SJSA1 (cell line): ENCODE results near the gene TMEM187. TPM values are rescaled to one million over a fixed set of nuclear protein-coding genes. Genes with fewer than 3 reads are reported as not detected.

Experiments
- DNase-seq, 2 experiments: peaks; one replicate each; pipeline ENCODE4 v3.0.0-alpha.2; 2015 to 2020; ENCODE audit warnings: low spot score in 2 of 2, low read depth in 1 of 2
- H3K27ac ChIP-seq: fragments of 250-450 bp; sonication (Bioruptor Pico); 2 replicates; pipeline ENCODE4 v1.5.1; 2020; ENCODE audit warnings: mild to moderate bottlenecking, moderate library complexity
- H3K27me3 ChIP-seq: fragments of 250-450 bp; sonication (Bioruptor Pico); replicated peaks from 2 replicates; pipeline ENCODE4 v1.5.1; 2020; ENCODE audit warnings: mild to moderate bottlenecking, moderate library complexity
- H3K36me3 ChIP-seq: fragments of 250-450 bp; sonication (Bioruptor Pico); 2 replicates; pipeline ENCODE4 v1.5.1; 2020; ENCODE audit warnings: mild to moderate bottlenecking
- H3K4me1 ChIP-seq: fragments of 250-450 bp; sonication (Bioruptor Pico); replicated peaks from 2 replicates; pipeline ENCODE4 v1.6.1; 2021; ENCODE audit warnings: mild to moderate bottlenecking
- H3K4me3 ChIP-seq: fragments of 250-450 bp; sonication (Bioruptor Pico); 2 replicates; pipeline ENCODE4 v1.5.1; 2020; ENCODE audit warnings: mild to moderate bottlenecking
- H3K9me3 ChIP-seq: fragments of 250-450 bp; sonication (Bioruptor Pico); replicated peaks from 2 replicates; pipeline ENCODE4 v1.5.1; 2020; ENCODE audit warnings: mild to moderate bottlenecking
- total RNA-seq: library from RNA; depleted of rRNA; stranded (reverse); fragments of >200 nt; shearing (Covaris generic); gene quantifications from 2 replicates; pipeline ENCODE4 v1.2.3, GENCODE V29; 2014

TMEM187 gene
- total RNA-seq, 1 experiment from 2014 or later = 1.1 TPM

DNA sequence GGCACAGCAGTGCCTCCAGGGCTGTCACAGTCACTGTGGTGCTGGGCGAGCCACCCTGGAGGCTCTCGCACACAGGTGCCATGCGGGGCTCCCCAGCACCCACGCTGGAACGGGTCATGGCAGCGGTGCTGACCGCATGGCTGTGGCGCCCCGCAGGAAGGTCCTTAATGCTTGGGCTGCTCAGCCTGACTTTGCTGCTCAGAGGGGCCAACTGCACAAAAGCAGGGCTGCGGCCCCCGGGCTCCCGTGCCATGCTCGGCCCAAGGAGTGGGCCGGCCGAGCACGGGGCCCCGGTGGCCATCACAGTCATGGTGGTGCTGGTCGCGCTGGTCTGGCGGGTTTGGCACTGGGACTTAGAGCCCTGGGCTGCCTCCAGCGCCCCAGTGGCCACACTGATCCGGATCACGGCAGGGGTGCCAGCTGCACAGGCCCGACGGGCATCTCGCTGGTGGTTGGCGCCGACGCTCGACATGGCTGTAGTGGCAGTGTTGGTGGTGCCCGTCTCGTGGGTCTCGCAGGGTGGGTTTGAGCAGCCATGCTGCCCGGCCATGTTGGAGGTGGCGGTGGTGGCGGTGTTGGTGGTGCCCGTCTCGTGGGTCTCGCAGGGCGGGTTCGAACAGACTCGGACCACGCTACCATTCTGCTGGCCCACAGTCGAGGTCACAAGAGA, 17.9 kb upstream of the TMEM187 start:
- DNase-seq = no peak
- no peaks in the 10 kb centered on the region for H3K27me3 ChIP-seq
- H3K4me1 ChIP-seq = peaks cover 3% of the 10 kb centered on the region
- peaks cover 97% of the 10 kb centered on the region for H3K36me3 ChIP-seq
- H3K9me3 ChIP-seq = no peaks in the 10 kb centered on the region
- H3K27ac ChIP-seq = no peak overlapping the region
- no peak overlapping the region for H3K4me3 ChIP-seq

DNA sequence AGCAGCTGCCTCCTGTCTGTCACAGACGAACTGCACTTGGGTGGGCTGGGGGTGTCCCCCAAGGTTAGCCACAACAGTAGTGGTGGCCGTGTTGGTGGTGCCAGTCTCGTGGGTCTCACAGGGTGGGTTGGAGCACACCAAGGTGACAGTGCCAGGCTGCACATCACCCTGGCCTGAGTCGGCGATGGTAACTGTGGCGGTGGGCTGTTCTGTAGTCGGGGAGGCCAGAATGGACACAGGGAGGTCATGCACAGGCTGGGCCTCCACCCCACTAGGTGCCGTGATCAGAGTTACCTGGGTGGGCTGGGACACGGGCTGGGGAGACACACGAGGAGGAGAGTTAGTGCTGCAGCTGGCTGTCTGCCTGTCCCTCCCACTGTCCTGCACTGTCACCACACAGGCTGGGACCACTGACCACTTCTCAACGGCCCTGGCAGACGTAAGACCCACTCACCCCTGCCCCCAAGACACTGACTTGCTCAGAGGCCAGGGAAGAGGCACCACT, 17.3 kb upstream of the TMEM187 start:
- no peak for DNase-seq
- Histone ChIP-seq H3K36me3 (peaks cover 97% of the 10 kb centered on the region), H3K27me3 (no peaks in the 10 kb centered on the region), H3K4me3 (no peak overlapping the region), H3K9me3 (no peaks in the 10 kb centered on the region), H3K27ac (no peak overlapping the region), H3K4me1 (peaks cover 3% of the 10 kb centered on the region)

DNA sequence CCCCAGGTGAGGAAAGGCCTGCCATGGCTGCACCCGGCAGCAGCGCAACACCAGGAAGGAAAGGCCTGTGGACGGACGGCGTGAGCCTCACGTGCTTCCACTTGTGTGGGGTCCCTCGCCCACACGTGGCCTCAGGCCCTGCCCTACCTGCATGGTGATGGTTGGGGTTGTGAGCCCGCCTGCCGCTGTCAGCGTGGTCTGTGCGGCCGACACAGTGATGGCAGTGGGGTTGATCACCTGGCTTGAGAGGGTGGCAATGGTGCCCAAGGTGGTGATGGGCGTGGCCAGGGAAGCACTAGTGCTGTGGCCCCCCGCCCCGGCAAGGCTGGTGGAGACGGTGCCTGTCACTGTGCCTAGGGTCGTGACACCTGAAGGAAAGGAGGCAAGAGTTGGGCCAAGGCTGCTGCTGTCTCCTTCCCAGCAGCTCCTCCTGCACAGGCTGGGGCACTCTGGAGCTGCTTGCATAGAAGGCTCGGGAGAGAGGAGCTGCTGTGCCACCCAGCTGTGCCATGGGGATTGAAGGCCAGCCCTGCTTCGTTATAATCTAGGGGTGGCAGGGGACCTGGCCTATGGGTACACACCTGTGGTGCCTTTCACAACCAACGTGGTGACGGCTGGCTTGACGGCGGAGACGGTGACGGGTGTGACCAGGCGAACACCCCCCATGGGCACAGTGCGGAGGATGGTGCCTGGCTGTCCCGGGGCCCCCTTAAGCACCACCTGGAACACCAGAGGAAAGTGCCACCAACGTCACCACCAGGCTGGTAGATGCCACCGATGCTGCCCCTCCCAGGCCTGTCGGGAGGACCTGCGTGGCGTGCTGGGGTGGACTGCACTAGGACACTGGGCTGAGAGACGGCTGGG, 16.3 kb upstream of the TMEM187 start:
- peaks cover 94% of the 10 kb centered on the region for H3K36me3 ChIP-seq
- no peak overlapping the region for H3K4me3 ChIP-seq
- no peaks in the 10 kb centered on the region for H3K9me3 ChIP-seq
- no peaks in the 10 kb centered on the region for H3K27me3 ChIP-seq
- DNase-seq = no peak
- no peak overlapping the region for H3K27ac ChIP-seq
- H3K4me1 ChIP-seq = peaks cover 3% of the 10 kb centered on the region

DNA sequence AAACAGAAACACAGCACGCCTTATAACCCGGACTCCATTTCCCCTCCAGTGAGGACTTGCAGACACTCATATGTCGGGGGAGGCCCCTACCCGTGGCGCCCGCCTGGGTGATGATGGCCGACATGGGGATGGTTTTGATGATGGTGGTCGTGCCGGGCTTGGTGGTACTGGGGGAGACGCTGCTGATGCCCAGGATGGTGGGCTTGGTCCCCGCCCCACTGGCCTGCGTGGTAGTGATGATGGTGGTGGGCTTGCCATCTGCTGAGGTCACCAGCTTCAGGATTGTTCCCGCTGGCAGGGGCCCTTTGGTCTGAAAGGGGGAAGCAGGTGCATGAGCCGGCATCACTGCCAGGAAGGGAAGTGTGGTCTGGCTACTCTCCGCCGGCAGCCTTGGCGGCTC, 15.3 kb upstream of the TMEM187 start:
- no peak overlapping the region for H3K27ac ChIP-seq
- no peaks in the 10 kb centered on the region for H3K9me3 ChIP-seq
- H3K4me3 ChIP-seq = no peak overlapping the region
- DNase-seq = no peak
- no peaks in the 10 kb centered on the region for H3K27me3 ChIP-seq
- H3K36me3 ChIP-seq = peaks cover 94% of the 10 kb centered on the region
- peaks cover 3% of the 10 kb centered on the region for H3K4me1 ChIP-seq

DNA sequence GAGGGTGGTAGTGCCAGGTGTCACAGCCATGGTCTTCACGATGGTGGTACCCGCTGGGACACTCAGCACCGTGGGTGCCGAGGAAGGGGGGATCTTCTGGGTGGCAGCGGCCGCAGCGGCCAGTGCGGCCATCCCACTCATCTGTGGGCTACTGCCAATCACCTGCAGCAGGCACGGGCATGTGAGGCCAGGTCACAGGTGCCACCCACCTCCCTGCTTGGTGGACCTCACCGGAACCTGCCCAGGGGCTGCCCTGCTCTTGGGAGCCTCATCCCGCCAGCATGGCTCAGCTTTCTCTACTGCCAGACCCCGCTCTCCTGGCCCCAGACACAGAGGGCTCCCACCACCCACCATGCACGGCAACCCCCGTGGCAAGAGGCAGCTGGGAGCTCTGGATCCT, 13.9 kb upstream of the TMEM187 start:
- DNase-seq = no peak
- Histone ChIP-seq H3K9me3 (no peaks in the 10 kb centered on the region), H3K4me1 (no peaks in the 10 kb centered on the region; the same call in 1 of the 2 replicates), H3K27ac (no peak overlapping the region), H3K36me3 (peaks cover 94% of the 10 kb centered on the region), H3K27me3 (no peaks in the 10 kb centered on the region), H3K4me3 (no peak overlapping the region)

DNA sequence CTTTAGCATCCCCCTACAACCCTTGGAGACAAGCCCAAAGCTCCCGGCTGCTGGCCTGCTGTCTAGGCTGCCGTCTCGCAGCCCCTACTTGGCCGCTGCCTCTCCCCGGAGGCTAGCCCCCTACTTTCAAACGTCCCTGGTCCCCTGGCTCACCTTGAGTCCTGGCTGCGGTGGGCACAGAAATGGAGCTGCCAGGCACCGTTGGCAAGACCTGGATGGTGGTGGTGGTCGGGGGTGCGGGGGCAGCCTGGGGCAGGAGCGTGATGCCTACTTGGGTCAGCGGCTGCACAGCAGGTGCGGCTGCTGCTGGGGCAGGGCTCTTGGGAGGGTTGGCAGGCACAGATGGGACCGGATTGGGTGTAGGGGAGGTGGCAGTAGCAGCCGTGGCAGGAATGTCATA, 12.9 kb upstream of the TMEM187 start:
- DNase-seq = no peak
- Histone ChIP-seq H3K27me3 (no peaks in the 10 kb centered on the region), H3K36me3 (peaks cover 89% of the 10 kb centered on the region), H3K9me3 (no peaks in the 10 kb centered on the region), H3K27ac (no peak overlapping the region), H3K4me1 (no peaks in the 10 kb centered on the region), H3K4me3 (no peak overlapping the region)

DNA sequence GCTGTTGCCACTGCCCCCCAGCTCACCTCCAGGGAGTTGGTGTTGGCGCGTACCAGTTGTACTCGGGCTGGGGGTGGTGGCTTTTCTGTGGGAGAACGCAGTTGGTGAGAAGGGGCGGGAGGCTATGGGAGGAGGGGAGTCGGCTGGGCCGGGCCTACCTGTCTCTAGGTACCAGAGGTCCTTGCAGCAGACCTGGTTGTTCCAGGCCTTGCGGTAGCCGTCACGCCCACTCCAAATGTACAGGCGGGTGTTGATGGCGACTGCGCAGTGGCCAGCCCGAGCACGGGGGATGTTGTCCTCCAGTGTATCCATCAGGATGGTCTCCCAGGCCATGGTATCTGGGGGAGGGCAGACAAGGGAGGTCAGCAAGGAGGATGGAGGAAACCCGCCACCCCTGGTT, 12.5 kb upstream of the TMEM187 start:
- Histone ChIP-seq H3K4me1 (no peaks in the 10 kb centered on the region), H3K36me3 (peaks cover 85% of the 10 kb centered on the region), H3K27ac (no peak overlapping the region), H3K9me3 (no peaks in the 10 kb centered on the region), H3K27me3 (no peaks in the 10 kb centered on the region), H3K4me3 (no peak overlapping the region)
- no peak for DNase-seq

DNA sequence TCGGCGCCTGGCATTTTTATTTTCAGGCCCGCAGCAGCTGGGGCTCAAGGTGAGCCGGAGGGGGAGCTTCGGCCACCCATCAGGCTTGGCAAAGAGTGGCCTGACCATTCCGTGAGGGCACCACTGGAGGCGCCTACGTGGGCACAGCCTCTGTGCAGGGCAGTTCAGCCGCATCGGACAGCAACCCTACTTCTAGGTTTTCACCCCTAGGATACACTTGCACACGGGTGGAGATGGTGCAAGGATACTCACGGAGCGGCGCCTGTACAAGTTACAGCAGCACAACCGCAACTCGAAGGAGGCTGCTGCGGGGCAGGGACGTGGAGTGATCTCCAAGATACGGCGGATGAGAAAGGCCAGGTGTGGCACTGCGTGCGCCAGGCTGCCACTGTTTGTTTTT, 11.8 kb upstream of the TMEM187 start:
- H3K27me3 ChIP-seq = no peaks in the 10 kb centered on the region
- H3K36me3 ChIP-seq = peaks cover 79% of the 10 kb centered on the region
- no peaks in the 10 kb centered on the region for H3K4me1 ChIP-seq
- no peak for DNase-seq
- H3K4me3 ChIP-seq = no peak overlapping the region
- no peaks in the 10 kb centered on the region for H3K9me3 ChIP-seq
- H3K27ac ChIP-seq = no peak overlapping the region

DNA sequence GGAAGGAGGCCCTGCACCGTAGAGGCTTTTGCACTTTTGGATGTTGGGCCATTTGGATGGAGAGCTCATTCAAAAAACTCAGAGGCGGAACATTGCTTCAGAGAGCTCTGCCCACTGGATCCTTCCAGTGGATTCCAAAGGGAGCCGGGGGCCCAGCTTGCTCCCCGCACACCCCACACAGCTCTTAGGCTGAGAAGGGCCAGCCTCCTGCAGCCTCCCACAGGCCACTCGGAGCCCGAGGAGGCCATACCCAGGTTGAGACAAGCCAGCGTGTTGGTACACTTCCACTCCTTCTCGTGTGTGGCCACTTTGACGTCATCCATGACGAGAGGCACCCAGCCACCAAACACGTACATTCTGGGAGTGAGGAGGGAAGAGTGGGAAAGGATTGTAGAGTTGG, 11.3 kb upstream of the TMEM187 start:
- no peak for DNase-seq
- Histone ChIP-seq H3K4me3 (no peak overlapping the region), H3K27me3 (no peaks in the 10 kb centered on the region), H3K4me1 (no peaks in the 10 kb centered on the region), H3K27ac (no peak overlapping the region), H3K36me3 (peaks cover 74% of the 10 kb centered on the region), H3K9me3 (no peaks in the 10 kb centered on the region)

DNA sequence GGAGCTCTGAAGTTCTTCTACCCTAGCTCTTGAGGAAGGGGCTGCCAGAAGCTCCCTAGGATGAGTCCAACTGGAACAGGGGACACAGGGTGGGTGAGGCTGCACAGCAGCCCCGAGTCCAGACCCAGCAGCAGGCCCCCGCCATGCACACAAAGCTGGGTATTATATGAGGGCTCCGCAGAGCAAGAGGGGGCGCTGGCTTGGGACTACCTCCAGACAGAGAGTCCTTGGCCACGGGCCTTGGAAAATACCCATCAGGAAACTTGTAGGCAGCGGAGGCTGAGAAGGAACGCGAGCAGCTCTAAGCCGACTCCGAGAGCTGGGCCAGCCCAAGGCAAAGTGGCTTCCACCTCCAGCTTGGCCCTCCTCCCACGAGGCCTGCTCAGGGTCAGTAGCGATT, 9.0 kb upstream of the TMEM187 start:
- DNase-seq = no peak
- no peak overlapping the region for H3K4me3 ChIP-seq

DNA sequence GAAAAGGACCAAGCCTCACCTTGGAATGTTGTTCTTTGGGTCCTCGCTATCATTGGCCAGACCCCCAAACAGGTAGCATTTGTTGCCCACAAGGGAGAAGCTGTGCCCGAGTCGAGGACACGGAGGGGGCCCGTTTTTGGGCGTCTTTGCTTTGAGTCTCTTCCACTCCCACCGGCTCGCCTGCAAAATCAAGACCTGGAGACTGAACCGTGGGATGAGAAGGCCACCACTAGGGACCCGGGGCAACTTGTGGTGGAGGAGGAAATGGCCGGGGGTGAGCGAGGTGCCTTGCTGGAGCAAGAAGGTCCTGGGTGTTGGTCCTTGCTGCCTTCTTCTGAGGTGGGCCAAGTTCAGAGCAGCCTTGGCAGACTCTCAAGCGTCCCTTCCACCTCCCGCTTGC, 8.4 kb upstream of the TMEM187 start:
- H3K9me3 ChIP-seq = no peaks in the 10 kb centered on the region
- H3K27ac ChIP-seq = no peak overlapping the region
- no peak for DNase-seq
- no peak overlapping the region for H3K4me3 ChIP-seq
- no peaks in the 10 kb centered on the region for H3K27me3 ChIP-seq
- peaks cover 8% of the 10 kb centered on the region for H3K4me1 ChIP-seq
- H3K36me3 ChIP-seq = peaks cover 72% of the 10 kb centered on the region

More for the DNA sequence above, 9.0 kb upstream of the TMEM187 start:
- H3K27me3 ChIP-seq = no peaks in the 10 kb centered on the region
- H3K9me3 ChIP-seq = no peaks in the 10 kb centered on the region
- peaks cover 71% of the 10 kb centered on the region for H3K36me3 ChIP-seq
- H3K4me1 ChIP-seq = peaks cover 2% of the 10 kb centered on the region
- H3K27ac ChIP-seq = no peak overlapping the region

DNA sequence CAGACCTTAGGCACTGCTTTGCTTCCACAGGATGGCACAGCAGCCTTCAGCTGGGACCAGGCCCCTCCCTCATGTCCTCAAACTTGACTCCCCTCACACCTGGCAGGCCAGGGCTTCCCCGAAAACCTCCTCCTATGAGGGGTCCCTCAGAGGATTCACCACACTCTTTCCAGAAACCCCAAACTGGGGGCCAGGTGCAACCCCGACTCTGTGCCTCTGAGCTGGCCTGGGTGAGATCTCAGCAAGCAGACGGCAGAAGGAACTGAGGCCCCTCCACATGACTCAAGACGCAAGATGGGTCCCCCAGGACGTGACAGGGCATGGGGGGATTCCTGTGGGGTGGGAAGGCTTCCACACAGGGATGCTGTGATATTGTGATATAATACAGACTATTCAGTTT, 7.1 kb upstream of the TMEM187 start:
- H3K27ac ChIP-seq = no peak overlapping the region
- DNase-seq = no peak
- H3K9me3 ChIP-seq = no peaks in the 10 kb centered on the region
- H3K36me3 ChIP-seq = peaks cover 67% of the 10 kb centered on the region
- H3K27me3 ChIP-seq = no peaks in the 10 kb centered on the region
- H3K4me3 ChIP-seq = no peak overlapping the region
- peaks cover 12% of the 10 kb centered on the region for H3K4me1 ChIP-seq

DNA sequence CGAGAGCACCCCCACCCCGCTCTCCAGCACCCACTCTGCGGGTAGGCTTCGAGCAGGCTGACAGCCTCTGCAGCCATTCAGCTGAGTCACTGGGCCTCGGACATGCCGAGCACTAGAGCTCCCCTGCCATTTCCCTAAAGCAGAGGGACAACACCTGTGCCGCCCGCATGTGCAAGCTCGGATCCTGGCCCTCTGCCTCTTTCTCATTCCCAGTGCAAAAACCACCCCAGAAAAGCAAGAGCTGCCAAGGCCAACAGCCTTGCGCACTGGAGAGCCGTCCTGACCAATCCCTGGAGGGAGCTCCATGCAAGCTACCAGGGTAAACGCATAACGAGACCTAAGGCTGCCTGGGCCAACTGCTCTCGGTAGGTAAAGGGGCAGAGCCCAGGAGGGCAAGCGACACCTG, 6.3 kb upstream of the TMEM187 start:
- H3K4me3 ChIP-seq = no peak overlapping the region
- H3K27ac ChIP-seq = no peak overlapping the region
- no peak for DNase-seq
- H3K9me3 ChIP-seq = no peaks in the 10 kb centered on the region
- H3K4me1 ChIP-seq = peaks cover 12% of the 10 kb centered on the region
- no peaks in the 10 kb centered on the region for H3K27me3 ChIP-seq
- H3K36me3 ChIP-seq = peaks cover 69% of the 10 kb centered on the region

DNA sequence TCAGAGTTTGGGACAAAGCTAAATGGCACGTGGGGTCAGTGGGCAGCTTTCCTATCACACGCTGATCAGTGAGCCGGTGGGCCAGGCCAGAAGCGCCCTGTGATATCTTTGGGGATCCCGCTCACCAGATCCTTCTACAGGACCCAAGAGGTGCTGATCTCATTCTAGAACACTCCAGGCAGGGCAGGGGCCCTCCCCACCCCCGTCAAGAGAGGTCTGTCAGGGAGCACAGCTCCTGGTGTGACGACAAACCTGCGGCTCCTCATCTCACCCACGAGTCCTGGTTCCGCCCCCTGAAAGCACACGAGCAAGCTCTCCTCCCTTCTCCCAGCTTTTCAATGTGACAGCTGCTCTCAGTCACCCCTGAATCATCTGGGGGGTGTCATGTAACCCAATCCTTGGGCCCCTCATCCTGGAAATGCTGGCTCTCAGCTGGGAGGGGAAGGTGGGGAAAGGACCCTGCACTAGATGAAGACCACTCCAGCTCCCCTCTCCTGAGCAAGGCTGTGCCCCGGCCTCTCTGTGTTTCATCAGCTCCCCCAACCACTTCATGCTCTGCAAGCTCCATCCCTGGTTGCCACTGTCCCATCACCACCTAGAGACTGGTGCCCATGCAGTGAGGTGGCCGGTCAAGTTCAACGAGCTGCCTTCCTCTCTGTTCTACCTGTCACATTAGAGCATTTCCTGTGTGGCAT, 5.6 kb upstream of the TMEM187 start:
- Histone ChIP-seq H3K27me3 (no peaks in the 10 kb centered on the region), H3K4me1 (peaks cover 12% of the 10 kb centered on the region), H3K27ac (no peak overlapping the region), H3K36me3 (peaks cover 66% of the 10 kb centered on the region), H3K4me3 (no peak overlapping the region), H3K9me3 (no peaks in the 10 kb centered on the region)
- no peak for DNase-seq
